PC-9 (cell line): Measurements from ENCODE around the gene SAMD14. TPM values are rescaled to one million over a fixed set of nuclear protein-coding genes. Genes with fewer than 3 reads are reported as not detected.

Source experiments
- BruUV-seq: library from RNA; stranded (reverse); fragments of 400-500 nt; replicated peaks from 2 replicates; lab custom pipeline; 2021; lab: Mats Ljungman, UMichigan
- CTCF ChIA-PET: fragments of 300-600 bp; sonication (Branson Sonifier 250); formaldehyde crosslinking; loops from one replicate; lab custom pipeline; 2022; ENCODE audit warnings: antibody characterized with exemption; lab: Charles Lee
- POLR2A ChIA-PET: fragments of 300-600 bp; sonication (Branson Sonifier 250); formaldehyde crosslinking; loops from one replicate; lab custom pipeline; 2022; ENCODE audit warnings: antibody characterized with exemption; ENCODE audit not compliant: unreplicated experiment; lab: Charles Lee
- DNase-seq, 2 experiments: peaks; one replicate each; pipeline versions ENCODE4 v3.0.0 to v3.0.0-alpha.2; 2015 to 2022; ENCODE audit warnings: mixed read lengths in 1 of 2
- H2AFZ ChIP-seq: fragments of 200-600 bp; sonication (generic); 2 replicates; pipeline ENCODE4 v1.8.1; 2017; ENCODE audit warnings: antibody characterized with exemption
- H3F3A ChIP-seq: fragments of 200-600 bp; sonication (generic); 2 replicates; pipeline ENCODE4 v1.8.1; 2017; ENCODE audit warnings: antibody characterized with exemption, mild to moderate bottlenecking, low read depth; ENCODE audit not compliant: insufficient read depth
- H3K27ac ChIP-seq: fragments of 200-600 bp; sonication (generic); 2 replicates; pipeline ENCODE4 v1.6.1; 2016; ENCODE audit warnings: mixed run types
- H3K27me3 ChIP-seq: fragments of 200-600 bp; sonication (generic); 2 replicates; pipeline ENCODE4 v1.6.1; 2016; ENCODE audit warnings: low read depth, mixed run types; ENCODE audit not compliant: insufficient read depth
- H3K36me3 ChIP-seq: fragments of 200-600 bp; sonication (generic); 2 replicates; pipeline ENCODE4 v1.6.1; 2016; ENCODE audit warnings: low read depth, mixed run types
- H3K4me1 ChIP-seq: fragments of 200-600 bp; sonication (generic); replicated peaks from 2 replicates; pipeline ENCODE4 v1.6.1; 2016; ENCODE audit warnings: mixed run types; ENCODE audit not compliant: insufficient read depth
- H3K4me2 ChIP-seq: fragments of 200-600 bp; sonication (generic); 2 replicates; pipeline ENCODE4 v1.6.1; 2017; ENCODE audit warnings: mixed run types
- H3K4me3 ChIP-seq: fragments of 200-600 bp; sonication (generic); 2 replicates; pipeline ENCODE4 v1.6.1; 2016; ENCODE audit warnings: mixed run types
- H3K79me2 ChIP-seq: fragments of 200-600 bp; sonication (generic); 2 replicates; pipeline ENCODE4 v1.6.1; 2017; ENCODE audit warnings: low read depth, mixed run types
- H3K9me2 ChIP-seq: fragments of 200-600 bp; sonication (generic); 2 replicates; pipeline ENCODE4 v1.8.1; 2017; ENCODE audit warnings: mild to moderate bottlenecking; ENCODE audit not compliant: insufficient read depth
- H3K9me3 ChIP-seq: fragments of 200-600 bp; sonication (generic); 2 replicates; pipeline ENCODE4 v1.8.1; 2016; ENCODE audit warnings: low read depth; ENCODE audit not compliant: insufficient read depth
- H4K20me1 ChIP-seq: fragments of 200-600 bp; sonication (generic); 2 replicates; pipeline ENCODE4 v1.8.1; 2017; ENCODE audit not compliant: insufficient read depth
- EZH2 ChIP-seq: fragments of 200-600 bp; sonication (generic); IDR thresholded peaks from 2 replicates; pipeline ENCODE4 v1.8.0; 2017; ENCODE audit warnings: antibody characterized with exemption, low read depth
- intact Hi-C: fragments of 100-400 bp; cut with micrococcal nuclease; formaldehyde crosslinking; loops from one replicate; pipeline ENCODE4 v1.10.0; 2022; ENCODE audit not compliant: unreplicated experiment
- total RNA-seq: library from RNA; stranded (reverse); gene quantifications from 2 replicates; pipeline ENCODE4 v1.2.3, GENCODE V29; 2021
- TF ChIP-seq, protein P1 (sequence below): fragments of 200-600 bp; sonication (generic); conservative IDR thresholded peaks from 2 replicates; pipeline ENCODE4 v1.6.1; 2017; ENCODE audit warnings: mixed run types, antibody characterized with exemption, mild to moderate bottlenecking, moderate library complexity

Gene SAMD14
- total RNA-seq, 1 experiment from 2014 or later: 0.17 TPM

DNA sequence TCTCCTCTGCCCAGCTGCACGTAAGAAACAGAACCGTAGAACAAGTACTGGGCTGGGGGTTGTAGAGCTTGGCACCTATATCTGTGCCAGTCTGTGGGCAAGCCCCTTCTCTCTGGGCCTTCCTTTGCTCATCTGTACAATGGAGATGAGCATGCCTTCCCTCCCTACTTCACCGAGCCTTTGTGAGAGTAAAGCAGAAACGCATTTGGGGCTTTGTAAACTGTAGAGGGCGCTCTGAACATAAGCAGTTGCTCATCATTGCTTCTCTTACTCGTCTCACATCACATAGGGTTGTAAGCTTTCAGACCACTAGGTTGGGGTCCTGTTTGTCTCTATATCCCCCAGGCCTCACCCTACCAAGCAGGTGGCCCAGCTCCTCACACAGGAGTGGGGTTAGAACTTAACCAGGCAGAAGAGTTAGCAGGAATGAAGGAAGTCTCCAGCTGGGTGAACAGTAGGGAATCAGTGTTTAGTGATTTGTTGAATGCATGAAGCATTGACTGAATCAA lies 15.1 kb downstream of the SAMD14 start:
- no peaks in the 10 kb centered on the region for H3K36me3 ChIP-seq
- POLR2A ChIA-PET: no interaction called here
- H3K79me2 ChIP-seq: no peaks in the 10 kb centered on the region
- H2AFZ ChIP-seq: no peak overlapping the region
- no peak overlapping the region for H3K4me2 ChIP-seq
- peak; percentile 31 to 56 for DNase-seq
- intact Hi-C loops: no loop called here
- CTCF ChIA-PET: interaction anchor here (0.6 to 1.5 kb wide), 4 partner anchors 12 to 49 kb away, joined by 3 to 9 read pairs (median 6); partner anchors contain the start of gene SAMD14
- no peaks in the 10 kb centered on the region for H3K9me3 ChIP-seq
- no peak overlapping the region for H3K4me3 ChIP-seq
- H4K20me1 ChIP-seq: no peaks in the 10 kb centered on the region
- TF ChIP-seq, protein P1, sequence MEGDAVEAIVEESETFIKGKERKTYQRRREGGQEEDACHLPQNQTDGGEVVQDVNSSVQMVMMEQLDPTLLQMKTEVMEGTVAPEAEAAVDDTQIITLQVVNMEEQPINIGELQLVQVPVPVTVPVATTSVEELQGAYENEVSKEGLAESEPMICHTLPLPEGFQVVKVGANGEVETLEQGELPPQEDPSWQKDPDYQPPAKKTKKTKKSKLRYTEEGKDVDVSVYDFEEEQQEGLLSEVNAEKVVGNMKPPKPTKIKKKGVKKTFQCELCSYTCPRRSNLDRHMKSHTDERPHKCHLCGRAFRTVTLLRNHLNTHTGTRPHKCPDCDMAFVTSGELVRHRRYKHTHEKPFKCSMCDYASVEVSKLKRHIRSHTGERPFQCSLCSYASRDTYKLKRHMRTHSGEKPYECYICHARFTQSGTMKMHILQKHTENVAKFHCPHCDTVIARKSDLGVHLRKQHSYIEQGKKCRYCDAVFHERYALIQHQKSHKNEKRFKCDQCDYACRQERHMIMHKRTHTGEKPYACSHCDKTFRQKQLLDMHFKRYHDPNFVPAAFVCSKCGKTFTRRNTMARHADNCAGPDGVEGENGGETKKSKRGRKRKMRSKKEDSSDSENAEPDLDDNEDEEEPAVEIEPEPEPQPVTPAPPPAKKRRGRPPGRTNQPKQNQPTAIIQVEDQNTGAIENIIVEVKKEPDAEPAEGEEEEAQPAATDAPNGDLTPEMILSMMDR: peak; percentile 79
- no peak for TF ChIP-seq EZH2
- H3F3A ChIP-seq: peaks cover 4% of the 10 kb centered on the region; the same call in 1 of the 2 replicates
- BruUV-seq: TSS peak; percentile 17
- H3K4me1 ChIP-seq: 0 out of 2 replicates have a peak, but pooled peaks cover 5% of the 10 kb centered on the region
- peaks cover 33% of the 10 kb centered on the region for H3K27me3 ChIP-seq
- H3K27ac ChIP-seq: no peak overlapping the region
- no peaks in the 10 kb centered on the region for H3K9me2 ChIP-seq

DNA sequence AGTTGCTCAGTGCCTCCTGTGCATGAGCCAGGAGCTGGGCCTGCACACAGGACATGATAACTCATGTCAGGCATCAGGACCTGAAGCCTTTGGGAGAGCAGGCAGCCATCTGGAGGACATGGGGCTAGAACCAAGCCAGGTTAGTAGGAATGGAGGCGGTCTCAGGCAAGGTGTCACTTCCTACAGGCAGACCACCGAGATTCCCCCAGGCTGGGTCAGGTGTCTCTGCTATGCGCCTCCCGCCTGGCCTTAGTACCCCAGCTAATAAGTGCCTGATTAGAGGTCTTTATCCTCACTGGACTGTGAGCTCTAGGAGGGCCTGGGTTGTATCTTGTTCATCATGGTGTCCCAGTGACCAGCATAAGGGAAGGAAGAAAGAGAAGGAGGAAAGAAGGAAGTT lies 15.6 kb downstream of the SAMD14 start:
- no peak overlapping the region for H3K4me2 ChIP-seq
- POLR2A ChIA-PET: no interaction called here
- peaks cover 28% of the 10 kb centered on the region for H3K27me3 ChIP-seq
- no peak overlapping the region for H3K27ac ChIP-seq
- DNase-seq: no peak
- TF ChIP-seq, protein P1: no peak
- no peak for TF ChIP-seq EZH2
- intact Hi-C loops: no loop called here
- H3K36me3 ChIP-seq: no peaks in the 10 kb centered on the region
- no peaks in the 10 kb centered on the region for H3K79me2 ChIP-seq
- 0 out of 2 replicates have a peak, but pooled peaks cover 5% of the 10 kb centered on the region for H3K4me1 ChIP-seq
- no peak overlapping the region for H2AFZ ChIP-seq
- no peaks in the 10 kb centered on the region for H3K9me3 ChIP-seq
- no peak overlapping the region for H3K4me3 ChIP-seq
- no TSS peak for BruUV-seq
- CTCF ChIA-PET: interaction anchor here (0.6 to 1.3 kb wide), 2 partner anchors 12 to 16 kb away, joined by 5 to 7 read pairs; partner anchors contain the start of gene SAMD14
- peaks cover 4% of the 10 kb centered on the region; the same call in 1 of the 2 replicates for H3F3A ChIP-seq
- no peaks in the 10 kb centered on the region for H4K20me1 ChIP-seq
- H3K9me2 ChIP-seq: no peaks in the 10 kb centered on the region

DNA sequence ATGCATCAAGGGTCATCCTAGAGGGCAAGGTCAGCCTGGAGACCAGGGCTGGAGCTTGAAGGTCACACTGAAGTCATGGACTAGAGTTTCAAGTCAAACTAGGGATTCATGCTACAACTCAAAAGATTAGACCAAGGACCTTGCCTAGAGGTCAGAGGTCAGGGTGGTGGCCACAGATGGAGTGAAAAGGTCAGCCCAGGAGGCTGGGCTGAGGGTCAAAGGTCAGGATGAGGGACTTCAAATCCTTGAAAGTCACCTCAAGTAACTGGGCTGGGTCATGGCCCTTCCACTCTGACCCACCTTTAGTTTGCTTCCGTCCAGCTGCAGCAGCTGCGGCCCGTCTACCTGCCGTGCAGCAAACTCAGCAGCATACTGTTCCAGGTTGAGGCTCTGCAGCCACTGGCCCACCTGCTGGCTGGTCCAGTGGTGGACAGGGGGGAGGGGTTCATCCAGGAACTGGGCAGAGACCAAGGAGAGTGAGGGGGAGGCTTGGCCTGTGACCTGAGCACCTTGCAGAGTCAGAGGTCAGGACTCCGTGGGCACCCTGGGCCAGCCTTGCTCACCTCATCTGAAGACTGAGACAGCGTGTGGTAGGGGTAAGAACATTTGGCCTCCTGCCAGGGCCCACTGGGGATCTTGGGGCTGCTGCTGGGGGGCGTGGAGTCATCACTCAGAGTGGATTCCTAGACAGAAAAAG lies 16.2 kb downstream of the SAMD14 start:
- H3K27ac ChIP-seq: no peak overlapping the region
- H4K20me1 ChIP-seq: no peaks in the 10 kb centered on the region
- intact Hi-C loops: no loop called here
- no peaks in the 10 kb centered on the region for H3K9me3 ChIP-seq
- peaks cover 21% of the 10 kb centered on the region for H3K27me3 ChIP-seq
- no peak overlapping the region for H2AFZ ChIP-seq
- no peaks in the 10 kb centered on the region for H3K36me3 ChIP-seq
- no TSS peak for BruUV-seq
- H3K9me2 ChIP-seq: no peaks in the 10 kb centered on the region
- H3K4me1 ChIP-seq: 0 out of 2 replicates have a peak, but pooled peaks cover 5% of the 10 kb centered on the region
- no peak for DNase-seq
- H3K79me2 ChIP-seq: no peaks in the 10 kb centered on the region
- H3K4me2 ChIP-seq: no peak overlapping the region
- TF ChIP-seq EZH2: no peak
- TF ChIP-seq, protein P1: no peak
- CTCF ChIA-PET: interaction anchor here (1.3 kb wide), 1 partner anchor 11 kb away, joined by 5 read pairs; no protein-coding TSS in a partner anchor
- H3K4me3 ChIP-seq: no peak overlapping the region
- POLR2A ChIA-PET: no interaction called here
- H3F3A ChIP-seq: peaks cover 4% of the 10 kb centered on the region; the same call in 1 of the 2 replicates
